Measurements from ENCODE around the gene HORMAD2.

DNA sequence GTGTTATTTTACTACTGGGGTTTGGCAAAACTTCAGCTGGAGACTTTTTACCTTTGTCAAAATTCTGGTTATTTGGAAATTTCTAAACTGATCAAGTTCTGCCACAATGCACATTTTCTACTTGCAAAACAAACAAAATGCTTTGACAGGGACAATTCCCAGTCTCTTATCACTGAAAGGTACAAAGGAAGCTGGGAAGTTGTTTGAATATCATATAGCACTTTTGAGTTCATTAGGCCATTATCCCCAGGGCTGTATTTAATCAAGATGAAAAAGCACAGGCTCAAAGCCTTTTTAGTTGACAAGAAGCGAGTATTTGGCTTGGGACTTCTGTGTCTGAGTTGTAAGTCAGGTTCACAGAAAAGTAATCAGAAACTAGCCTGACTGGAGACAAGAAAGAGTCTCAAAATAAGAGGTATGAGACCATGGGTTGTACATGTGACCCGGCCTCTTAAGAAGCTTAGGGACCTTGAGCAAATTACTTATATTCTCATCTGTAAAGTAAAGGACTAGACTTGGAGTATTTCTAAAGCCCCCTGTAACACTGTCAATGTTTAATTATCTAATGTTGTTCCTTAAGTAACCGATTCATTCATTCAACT, 2.9 kb upstream of the HORMAD2 start:
- TF ChIP-seq, protein P1, sequence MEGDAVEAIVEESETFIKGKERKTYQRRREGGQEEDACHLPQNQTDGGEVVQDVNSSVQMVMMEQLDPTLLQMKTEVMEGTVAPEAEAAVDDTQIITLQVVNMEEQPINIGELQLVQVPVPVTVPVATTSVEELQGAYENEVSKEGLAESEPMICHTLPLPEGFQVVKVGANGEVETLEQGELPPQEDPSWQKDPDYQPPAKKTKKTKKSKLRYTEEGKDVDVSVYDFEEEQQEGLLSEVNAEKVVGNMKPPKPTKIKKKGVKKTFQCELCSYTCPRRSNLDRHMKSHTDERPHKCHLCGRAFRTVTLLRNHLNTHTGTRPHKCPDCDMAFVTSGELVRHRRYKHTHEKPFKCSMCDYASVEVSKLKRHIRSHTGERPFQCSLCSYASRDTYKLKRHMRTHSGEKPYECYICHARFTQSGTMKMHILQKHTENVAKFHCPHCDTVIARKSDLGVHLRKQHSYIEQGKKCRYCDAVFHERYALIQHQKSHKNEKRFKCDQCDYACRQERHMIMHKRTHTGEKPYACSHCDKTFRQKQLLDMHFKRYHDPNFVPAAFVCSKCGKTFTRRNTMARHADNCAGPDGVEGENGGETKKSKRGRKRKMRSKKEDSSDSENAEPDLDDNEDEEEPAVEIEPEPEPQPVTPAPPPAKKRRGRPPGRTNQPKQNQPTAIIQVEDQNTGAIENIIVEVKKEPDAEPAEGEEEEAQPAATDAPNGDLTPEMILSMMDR (IDR thresholded peaks at IDR 0.05), result no peak
- TF ChIP-seq EZH2 (IDR thresholded peaks at IDR 0.05; ENCODE audit: borderline replicate concordance, insufficient read depth, low read depth, low read length, poor library complexity, severe bottlenecking), result no peak

Data from B cell (primary cell).